ENCODE measurements around the gene AGBL1. TPM values are rescaled to one million over a fixed set of nuclear protein-coding genes. Genes with fewer than 3 reads are reported as not detected.

Gene AGBL1
- total and polyA plus RNA-seq, 2 donors (not counting 1 experiment from before 2014, with no cell fraction given), result not detected

GRCh38 chr15:86040356-86041033 is 39.2 kb upstream of the AGBL1 start:
- H3K36me3 ChIP-seq (replicated peaks in 1 of 2; ENCODE audit: control extremely low read depth in 1 of 2, control insufficient read depth in 1 of 2, extremely low read depth in 1 of 2, insufficient read depth in 2 of 2, low read length in 1 of 2), result no peaks in the 10 kb centered on the region
- no peaks in the 10 kb centered on the region for H3K79me2 ChIP-seq (ENCODE audit: control insufficient read depth, insufficient read depth, low read length)
- H3K4me1 ChIP-seq (ENCODE audit: control insufficient read depth in 2 of 2, insufficient read depth in 2 of 2, low read length in 2 of 2), result no peaks in the 10 kb centered on the region
- WGBS (ENCODE audit: insufficient coverage), result 72% methylated on average over 3 of the region's 6 CpGs
- H3K9ac ChIP-seq (ENCODE audit: low read length), result no peak overlapping the region
- no peak for DNase-seq
- intact Hi-C loops (cut with micrococcal nuclease), result no loop called here
- ATAC-seq (ENCODE audit: low read depth), result no peak
- no peaks in the 10 kb centered on the region for H4K20me1 ChIP-seq (ENCODE audit: control insufficient read depth, insufficient read depth, low read length, poor library complexity, severe bottlenecking)
- no peaks in the 10 kb centered on the region for H3K9me3 Mint-ChIP-seq (ENCODE audit: insufficient read depth)
- POLR2A ChIA-PET, result no interaction called here
- H3K27ac ChIP-seq (ENCODE audit: low read length in 2 of 2), result no peak overlapping the region
- no peak for TF ChIP-seq CTCF (IDR thresholded peaks at IDR 0.05)
- no peak for TF ChIP-seq EZH2 (IDR thresholded peaks at IDR 0.05; ENCODE audit: borderline replicate concordance, insufficient read depth, low read depth, low read length, poor library complexity, severe bottlenecking)
- peaks cover 6% of the 10 kb centered on the region for H3K27me3 Mint-ChIP-seq
- H3K4me2 ChIP-seq (replicated peaks; ENCODE audit: low read depth, low read length, poor library complexity, severe bottlenecking), result no peak overlapping the region
- no peaks in the 10 kb centered on the region for H3K9me3 ChIP-seq (ENCODE audit: control extremely low read depth in 1 of 3, control insufficient read depth in 2 of 3, insufficient read depth in 1 of 3, low read length in 2 of 3)
- H3K27ac Mint-ChIP-seq, result no peak overlapping the region
- no peaks in the 10 kb centered on the region for H3K4me1 Mint-ChIP-seq
- H3K4me3 Mint-ChIP-seq, result no peak overlapping the region
- H2AFZ ChIP-seq (ENCODE audit: insufficient read depth, low read depth, low read length, poor library complexity, severe bottlenecking), result no peak overlapping the region
- CTCF ChIA-PET, result no interaction called here
- H3K4me3 ChIP-seq (ENCODE audit: control extremely low read depth in 1 of 5, extremely low read depth in 1 of 5, insufficient read depth in 1 of 5, low read depth in 2 of 5, low read length in 4 of 5), result no peak overlapping the region
- no peaks in the 10 kb centered on the region for H3K27me3 ChIP-seq (replicated peaks in 1 of 4; ENCODE audit: control extremely low read depth in 1 of 4, control insufficient read depth in 3 of 4, insufficient read depth in 4 of 4, low read length in 3 of 4)

GRCh38 chr15:86041399-86041798 is 38.3 kb upstream of the AGBL1 start:
- Histone ChIP-seq H3K4me1 (ENCODE audit: control insufficient read depth in 2 of 2, insufficient read depth in 2 of 2, low read length in 2 of 2) (no peaks in the 10 kb centered on the region), H3K27me3 (replicated peaks in 1 of 4; ENCODE audit: control extremely low read depth in 1 of 4, control insufficient read depth in 3 of 4, insufficient read depth in 4 of 4, low read length in 3 of 4) (no peaks in the 10 kb centered on the region), H3K4me2 (replicated peaks; ENCODE audit: low read depth, low read length, poor library complexity, severe bottlenecking) (no peak overlapping the region), H4K20me1 (ENCODE audit: control insufficient read depth, insufficient read depth, low read length, poor library complexity, severe bottlenecking) (no peaks in the 10 kb centered on the region), H3K36me3 (replicated peaks in 1 of 2; ENCODE audit: control extremely low read depth in 1 of 2, control insufficient read depth in 1 of 2, extremely low read depth in 1 of 2, insufficient read depth in 2 of 2, low read length in 1 of 2) (no peaks in the 10 kb centered on the region), H3K79me2 (ENCODE audit: control insufficient read depth, insufficient read depth, low read length) (no peaks in the 10 kb centered on the region), H3K27ac (ENCODE audit: low read length in 2 of 2) (no peak overlapping the region), H2AFZ (ENCODE audit: insufficient read depth, low read depth, low read length, poor library complexity, severe bottlenecking) (no peak overlapping the region), H3K9me3 (ENCODE audit: control extremely low read depth in 1 of 3, control insufficient read depth in 2 of 3, insufficient read depth in 1 of 3, low read length in 2 of 3) (no peaks in the 10 kb centered on the region), H3K4me3 (ENCODE audit: control extremely low read depth in 1 of 5, extremely low read depth in 1 of 5, insufficient read depth in 1 of 5, low read depth in 2 of 5, low read length in 4 of 5) (no peak overlapping the region), H3K9ac (ENCODE audit: low read length) (no peak overlapping the region)
- intact Hi-C loops (cut with micrococcal nuclease), result no loop called here
- no peaks in the 10 kb centered on the region for H3K9me3 Mint-ChIP-seq (ENCODE audit: insufficient read depth)
- no peaks in the 10 kb centered on the region for H3K4me1 Mint-ChIP-seq
- WGBS (ENCODE audit: insufficient coverage), result 53% methylated on average over 6 of the region's 6 CpGs
- TF ChIP-seq CTCF (IDR thresholded peaks at IDR 0.05) (no peak), EZH2 (IDR thresholded peaks at IDR 0.05; ENCODE audit: borderline replicate concordance, insufficient read depth, low read depth, low read length, poor library complexity, severe bottlenecking) (no peak)
- DNase-seq (no peak), ATAC-seq (ENCODE audit: low read depth) (no peak)
- H3K27me3 Mint-ChIP-seq, result peaks cover 6% of the 10 kb centered on the region
- no peak overlapping the region for H3K4me3 Mint-ChIP-seq
- ChIA-PET POLR2A (no interaction called here), CTCF (no interaction called here)
- no peak overlapping the region for H3K27ac Mint-ChIP-seq

Data from B cell (primary cell).